H1 (cell line): Measurements from ENCODE around the gene OR52E5. TPM values are rescaled to one million over a fixed set of nuclear protein-coding genes. Genes with fewer than 3 reads are reported as not detected.

Experiments used
- CBX5 ChIP-seq: fragments of 300-800, 300-1000 bp; sonication (generic); IDR thresholded peaks from 2 replicates; pipeline ENCODE4 v1.7.1; 2016; ENCODE audit warnings: antibody characterized with exemption, low read length, low read depth
- JUND ChIP-seq: IDR thresholded peaks from 2 replicates; pipeline ENCODE4 v1.6.1; 2011; ENCODE audit warnings: mild to moderate bottlenecking, improper control_type of control experiment, low read length
- NRF1 ChIP-seq: IDR thresholded peaks from 2 replicates; pipeline ENCODE4 v1.6.1; 2011; ENCODE audit warnings: mild to moderate bottlenecking, low read depth, low read length, improper control_type of control experiment
- RNF2 ChIP-seq: fragments of 200-900, 300-1000 bp; sonication (generic); IDR thresholded peaks from 2 replicates; pipeline ENCODE4 v1.7.1; 2016; ENCODE audit warnings: borderline replicate concordance, low read depth, mild to moderate bottlenecking, antibody characterized with exemption, low read length; ENCODE audit not compliant: poor library complexity, severe bottlenecking; ENCODE audit errors: missing control alignments
- SP4 ChIP-seq: IDR thresholded peaks from 2 replicates; pipeline ENCODE4 v1.6.1; 2012; ENCODE audit warnings: low read length, inconsistent platforms
- polyA plus RNA-seq, 7 experiments: library from polyadenylated mRNA; depleted of rRNA in 3 of 7; stranded (reverse) in 5 of 7; unstranded in 2 of 7; fragments of >200 nt in 5 of 7; fragments of 200-250 nt in 2 of 7; gene quantifications; 1 replicate in 5 of 7; 2 replicates in 1 of 7; 4 replicates in 1 of 7; pipeline versions ENCODE4 v1.2.1 to v1.2.3, GENCODE V29; 2011 to 2013; ENCODE audit warnings: missing spikeins in 2 of 7, mixed read lengths in 2 of 7
- total RNA-seq: library from RNA; stranded (reverse); fragmentation: NEBNext Ultra II Directional; extraction: Animal tissue kit (Norgen Biotek cat#: 25700); gene quantifications from 2 replicates; pipeline ENCODE4 v1.2.1, GENCODE V29; 2021

OR52E5 gene
- total and polyA plus RNA-seq, 2 of the 8 experiments (the other 6 are each of a cell fraction or from before 2014, with no cell fraction given) = not detected

- TF ChIP-seq JUND (no peak), NRF1 (no peak), SP4 (no peak), RNF2 (no peak), CBX5 (no peak)
- TF ChIP-seq, all 59 proteins: peak for 0
Measured at GRCh38 chr11:5923427-5923776, 30.4 kb downstream of the OR52E5 start (continued).
